HG03565 (cell line): ENCODE results near the gene SH3RF1.
"Not testable (repeated sequence)": the region's sequence is repeated elsewhere in the genome, so short reads cannot be mapped to it uniquely, and the experiment has no call there.

Experiments
- ATAC-seq: cut with Tn5 transposase; IDR thresholded peaks from one replicate; pipeline ENCODE4 v1.9.1; 2021; ENCODE audit warnings: mild to moderate bottlenecking, moderate library complexity; ENCODE audit not compliant: unreplicated experiment

SH3RF1 gene

GRCh38 chr4:169277838-169278237 lies 7.1 kb upstream of the SH3RF1 start:
- not testable (repeated sequence) for ATAC-seq

GRCh38 chr4:169275180-169275579 lies 4.4 kb upstream of the SH3RF1 start:
- no peak for ATAC-seq

GRCh38 chr4:169274033-169274432 lies 3.3 kb upstream of the SH3RF1 start:
- ATAC-seq: no peak

- ATAC-seq: peak; percentile 30
These were observed 1.6 kb upstream of the SH3RF1 start for GRCh38 chr4:169272265-169272886.

- no peak for ATAC-seq
These were observed 894 bp upstream of the SH3RF1 start for GRCh38 chr4:169271692-169272007.

- ATAC-seq: peak; percentile 33
These were observed 593 bp downstream of the SH3RF1 start for GRCh38 chr4:169269916-169270809.

GRCh38 chr4:169268951-169269760 lies 1.6 kb downstream of the SH3RF1 start:
- ATAC-seq: no peak

- no peak for ATAC-seq
These were observed 3.7 kb downstream of the SH3RF1 start for GRCh38 chr4:169267070-169267469.

GRCh38 chr4:169266661-169267060 lies 4.1 kb downstream of the SH3RF1 start:
- ATAC-seq: no peak

- ATAC-seq: no peak
These were observed 4.7 kb downstream of the SH3RF1 start for GRCh38 chr4:169266081-169266480.

- ATAC-seq: no peak
These were observed 6.9 kb downstream of the SH3RF1 start for GRCh38 chr4:169263791-169264392.

GRCh38 chr4:169260217-169260866 lies 10.4 kb downstream of the SH3RF1 start:
- no peak for ATAC-seq

- ATAC-seq: no peak
These were observed 11.5 kb downstream of the SH3RF1 start for GRCh38 chr4:169259271-169259670.

GRCh38 chr4:169258141-169258540 lies 12.6 kb downstream of the SH3RF1 start:
- ATAC-seq: no peak

GRCh38 chr4:169256856-169257761 lies 13.6 kb downstream of the SH3RF1 start:
- ATAC-seq: no peak

- no peak for ATAC-seq
These were observed 14.6 kb downstream of the SH3RF1 start for GRCh38 chr4:169256101-169256612.

- ATAC-seq: no peak
These were observed 16.2 kb downstream of the SH3RF1 start for GRCh38 chr4:169254546-169254983.

- no peak for ATAC-seq
These were observed 16.9 kb downstream of the SH3RF1 start for GRCh38 chr4:169253904-169254303.

GRCh38 chr4:169253113-169253671 lies 17.6 kb downstream of the SH3RF1 start:
- ATAC-seq: no peak
